GM12878 (cell line): ENCODE results near the gene OCA2. TPM values are rescaled to one million over a fixed set of nuclear protein-coding genes. Genes with fewer than 3 reads are reported as not detected.

Experiments used
- ATAC-seq: fragments of 200-7000 bp; cut with Tn5 transposase; 3 replicates; pipeline ENCODE4 v1.9.1; 2020; ENCODE audit warnings: mild to moderate bottlenecking, moderate library complexity
- BruUV-seq: library from RNA; stranded (reverse); fragments of 400-500 nt; replicated peaks from 2 replicates; lab custom pipeline; 2021; lab: Mats Ljungman, UMichigan
- CTCF ChIA-PET: fragments of 300-600 bp; sonication (Branson Sonifier 250); formaldehyde crosslinking; extraction: SDS; loops from one replicate; lab custom pipeline; 2021; ENCODE audit warnings: inconsistent platforms; lab: Yijun Ruan, JAX
- POLR2A ChIA-PET: fragments of 350-600 bp; formaldehyde crosslinking; extraction: SDS; loops from one replicate; lab custom pipeline; 2021; ENCODE audit warnings: inconsistent platforms; lab: Charles Lee
- RAD21 ChIA-PET: fragments of 300-600 bp; sonication (Branson Sonifier 250); formaldehyde crosslinking; loops from one replicate; lab custom pipeline; 2023; ENCODE audit warnings: antibody characterized with exemption; ENCODE audit not compliant: unreplicated experiment; lab: Charles Lee
- SMC1A ChIA-PET: fragments of 300-600 bp; sonication (Branson Sonifier 250); formaldehyde crosslinking; loops from one replicate; lab custom pipeline; 2023; ENCODE audit not compliant: unreplicated experiment, uncharacterized antibody; lab: Charles Lee
- DNase-seq: peaks from one replicate; pipeline ENCODE4 v3.0.0-alpha.2; 2011; ENCODE audit warnings: low read depth, low spot score
- FAIRE-seq: peaks from 3 replicates; lab custom pipeline; 2011; peaks lifted over from hg19 to GRCh38; lab: Jason Lieb, UNC
- H2AFZ ChIP-seq: 2 replicates; pipeline ENCODE4 v1.6.0; 2011; ENCODE audit warnings: low read depth, low read length, control low read depth; ENCODE audit not compliant: control insufficient read depth
- H3K27ac ChIP-seq: 2 replicates; pipeline ENCODE4 v1.5.1; 2011; ENCODE audit warnings: control low read depth; ENCODE audit not compliant: control insufficient read depth, insufficient read depth
- H3K27me3 ChIP-seq, 2 experiments: replicated peaks in 1 of 2; 2 replicates each; pipeline versions ENCODE4 v1.6.0 to v1.6.1; 2011; ENCODE audit warnings: low read length in 1 of 2; ENCODE audit not compliant: control insufficient read depth in 2 of 2, insufficient read depth in 2 of 2
- H3K36me3 ChIP-seq, 2 experiments: 2 replicates each; pipeline ENCODE4 v1.5.1; 2011; ENCODE audit warnings: low read length in 1 of 2; ENCODE audit not compliant: control insufficient read depth in 2 of 2, insufficient read depth in 2 of 2
- H3K4me1 ChIP-seq: 2 replicates; pipeline ENCODE4 v1.6.1; 2011; ENCODE audit warnings: mild to moderate bottlenecking, low read length, moderate library complexity, mixed read lengths; ENCODE audit not compliant: control insufficient read depth, insufficient read depth
- H3K4me2 ChIP-seq: 2 replicates; pipeline ENCODE4 v1.6.0; 2011; ENCODE audit warnings: control low read depth; ENCODE audit not compliant: control insufficient read depth, insufficient read depth
- H3K4me3 ChIP-seq: fragments of 200-600 bp; sonication (generic); 2 replicates; pipeline ENCODE4 v1.5.1; 2016
- H3K79me2 ChIP-seq: 2 replicates; pipeline ENCODE4 v1.6.0; 2011; ENCODE audit warnings: low read length; ENCODE audit not compliant: control insufficient read depth, insufficient read depth
- H3K9ac ChIP-seq: 2 replicates; pipeline ENCODE4 v1.8.0; 2011; ENCODE audit warnings: low read length, control low read depth, mixed read lengths; ENCODE audit not compliant: control insufficient read depth, insufficient read depth
- H3K9me3 ChIP-seq: replicated peaks from 3 replicates; pipeline ENCODE4 v1.5.1; 2011; ENCODE audit warnings: mild to moderate bottlenecking, low read length; ENCODE audit not compliant: control insufficient read depth, insufficient read depth
- H4K20me1 ChIP-seq: 2 replicates; pipeline ENCODE4 v1.6.0; 2011; ENCODE audit not compliant: control insufficient read depth, insufficient read depth
- ATF7 ChIP-seq: fragments of 450-650 bp; IDR thresholded peaks from 2 replicates; pipeline ENCODE4 v1.6.1; 2016; ENCODE audit warnings: low read depth, mild to moderate bottlenecking
- BACH1 ChIP-seq: fragments of 450-650 bp; IDR thresholded peaks from 2 replicates; pipeline ENCODE4 v1.6.1; 2017; ENCODE audit warnings: mild to moderate bottlenecking, borderline replicate concordance
- BMI1 ChIP-seq: fragments of 450-650 bp; IDR thresholded peaks from 2 replicates; pipeline ENCODE4 v1.6.1; 2016; ENCODE audit warnings: mild to moderate bottlenecking, moderate library complexity, borderline replicate concordance
- CEBPB ChIP-seq, 2 experiments: fragments of 150-350 bp in 1 of 2; IDR thresholded peaks; 2 replicates each; pipeline ENCODE4 v1.6.1; 2012 to 2014; ENCODE audit warnings: low read depth in 2 of 2, low read length in 2 of 2, borderline replicate concordance in 1 of 2, inconsistent platforms in 1 of 2
- CTCF ChIP-seq, 3 experiments: IDR thresholded peaks in 2 of 3; conservative IDR thresholded peaks in 1 of 3; 2 replicates each; pipeline ENCODE4 v1.5.1; 2011; ENCODE audit warnings: low read depth in 3 of 3, low read length in 3 of 3, mild to moderate bottlenecking in 3 of 3, control low read depth in 2 of 3, moderate library complexity in 2 of 3, inconsistent platforms in 1 of 3, mixed read lengths in 1 of 3; ENCODE audit not compliant: control insufficient read depth in 2 of 3, insufficient read depth in 1 of 3; ENCODE audit errors: extremely low read depth in 1 of 3
- IRF5 ChIP-seq: fragments of 450-650 bp; IDR thresholded peaks from 2 replicates; pipeline ENCODE4 v1.6.1; 2017; ENCODE audit warnings: borderline replicate concordance
- NRF1 ChIP-seq: conservative IDR thresholded peaks from 2 replicates; pipeline ENCODE4 v1.6.1; 2011; ENCODE audit warnings: mild to moderate bottlenecking, low read depth, low read length, improper control_type of control experiment
- PBX3 ChIP-seq: IDR thresholded peaks from 2 replicates; pipeline ENCODE4 v1.6.1; 2011; ENCODE audit warnings: mild to moderate bottlenecking, low read depth, low read length, moderate library complexity; ENCODE audit not compliant: insufficient replicate concordance
- POLR2A ChIP-seq: IDR thresholded peaks from 2 replicates; pipeline ENCODE4 v1.6.1; 2011; ENCODE audit warnings: low read depth, mild to moderate bottlenecking, low read length
- REST ChIP-seq: IDR thresholded peaks from 2 replicates; pipeline ENCODE4 v1.6.1; 2012; ENCODE audit warnings: mild to moderate bottlenecking, low read depth, low read length
- SIN3A ChIP-seq: IDR thresholded peaks from 2 replicates; pipeline ENCODE4 v1.6.1; 2012; ENCODE audit warnings: low read depth, low read length, improper control_type of control experiment
- ZBTB33 ChIP-seq: fragments of 450-650 bp; IDR thresholded peaks from 2 replicates; pipeline ENCODE4 v1.6.1; 2017; ENCODE audit warnings: mild to moderate bottlenecking
- ZNF207 ChIP-seq: fragments of 450-650 bp; IDR thresholded peaks from 2 replicates; pipeline ENCODE4 v1.6.1; 2014; ENCODE audit warnings: antibody characterized with exemption, mild to moderate bottlenecking, borderline replicate concordance
- WGBS: methylation state at CpG from one replicate; pipeline ENCODE4 v1.1.6; 2016; ENCODE audit warnings: low lambda C conversion rate; ENCODE audit not compliant: insufficient replicate concordance, insufficient coverage; ENCODE audit errors: missing lambda C conversion rate; 5-methylcytosine and 5-hydroxymethylcytosine counted together
- in situ Hi-C: fragments of 300-500 bp; cut with MboI; formaldehyde crosslinking; loops from 9 replicates; pipeline ENCODE4 v1.14.3; 2018; ENCODE audit warnings: mixed read lengths
- intact Hi-C: fragments of 100-400 bp; cut with micrococcal nuclease; formaldehyde crosslinking; loops from one replicate; pipeline ENCODE4 v1.14.2; 2022; ENCODE audit not compliant: unreplicated experiment
- polyA plus RNA-seq, 11 experiments: library from polyadenylated mRNA; depleted of rRNA in 4 of 11; unstranded in 6 of 11; stranded (reverse) in 5 of 11; fragments of >200 nt; fragmentation: Nextera tagmentation in 4 of 11; fragmentation: Illumina TruSeq in 1 of 11; extraction: Ambion mirVana in 4 of 11; extraction: Trizol in 1 of 11; gene quantifications; 1 replicate in 1 of 11; 2 replicates in 10 of 11; pipeline versions ENCODE4 v1.2.1 to v1.2.3, GENCODE V29; 2011 to 2016; ENCODE audit warnings: inconsistent platforms in 2 of 11, missing spikeins in 2 of 11, low read depth in 1 of 11
- total RNA-seq, 4 experiments: library from RNA; depleted of rRNA in 3 of 4; stranded (reverse); fragments of >200 nt in 3 of 4; fragmentation: Illumina TruSeq in 1 of 4; extraction: Trizol in 1 of 4; gene quantifications; 2 replicates each; pipeline versions ENCODE4 v1.2.1 to v1.2.3, GENCODE V29; 2013 to 2021

Gene OCA2
- total and polyA plus RNA-seq, 10 of the 15 experiments (the other 5 are each of a cell fraction or from before 2014, with no cell fraction given): 0.04 to 1.8 TPM; not detected in 8

- RAD21 ChIA-PET: no interaction called here
- no peak for FAIRE-seq
- H3K4me2 ChIP-seq: no peak overlapping the region
- no peaks in the 10 kb centered on the region; the same call in 2 of the 3 replicates for H3K9me3 ChIP-seq
- no TSS peak for BruUV-seq
- H3K27me3 ChIP-seq: no peaks in the 10 kb centered on the region
- H4K20me1 ChIP-seq: no peaks in the 10 kb centered on the region; the same call in 1 of the 2 replicates
- H2AFZ ChIP-seq: no peak overlapping the region
- no peaks in the 10 kb centered on the region for H3K4me1 ChIP-seq
- POLR2A ChIA-PET: no interaction called here
- CTCF ChIA-PET: interaction anchor here (0.7 kb wide), 1 partner anchor 21 kb away, joined by 3 read pairs; no protein-coding TSS in a partner anchor
- peak; percentile 37 for ATAC-seq
- whole genome bisulfite sequencing: 46% methylated on average over 42 of the region's 43 CpGs
- H3K27ac ChIP-seq: no peak overlapping the region
- SMC1A ChIA-PET: no interaction called here
- no peaks in the 10 kb centered on the region for H3K36me3 ChIP-seq
- DNase-seq: no peak
- no peak overlapping the region for H3K4me3 ChIP-seq
- no peak overlapping the region for H3K9ac ChIP-seq
- intact Hi-C loops (no loop called here), in situ Hi-C loops (no loop called here)
- H3K79me2 ChIP-seq: no peaks in the 10 kb centered on the region
- no peak for TF ChIP-seq BMI1
- TF ChIP-seq IRF5: no peak
- 0 out of 2 replicates have a peak, but pooled peaks have one; percentile 44 for TF ChIP-seq ZBTB33
- no peak for TF ChIP-seq SIN3A
- TF ChIP-seq REST: no peak
- no peak for TF ChIP-seq PBX3
- TF ChIP-seq CTCF (IDR thresholded peaks at IDR 0.05 in 2 of 3, conservative IDR thresholded peaks at IDR 0.05 in 1 of 3; ENCODE audit: control insufficient read depth in 2 of 3, extremely low read depth in 1 of 3, insufficient read depth in 1 of 3, low read depth in 3 of 3, low read length in 3 of 3): no peak
- no peak for TF ChIP-seq CEBPB (IDR thresholded peaks at IDR 0.05; ENCODE audit: borderline replicate concordance in 1 of 2, low read depth in 2 of 2, low read length in 2 of 2)
- TF ChIP-seq ATF7: no peak
- no peak for TF ChIP-seq NRF1
- TF ChIP-seq BACH1: no peak
- TF ChIP-seq ZNF207: no peak
- no peak for TF ChIP-seq POLR2A
Observed at GRCh38 chr15:27902680-27903385, 196.3 kb downstream of the OCA2 start.
